Large intestine (tissue), 3 donors: ENCODE results near the gene ZNRF4. TPM values are rescaled to one million over a fixed set of nuclear protein-coding genes. Genes with fewer than 3 reads are reported as not detected.

Experiments
- DNase-seq, 2 donors: peaks; one replicate each; pipeline versions ENCODE4 v3.0.0 to v3.0.0-alpha.2; 2013
- H3K27ac ChIP-seq: one replicate; pipeline ENCODE4 v1.5.1; 2013; ENCODE audit warnings: low read length
- H3K27me3 ChIP-seq: 2 replicates; pipeline ENCODE4 v1.6.1; 2013; ENCODE audit warnings: low read length; ENCODE audit not compliant: control insufficient read depth, insufficient read depth
- H3K36me3 ChIP-seq: 2 replicates; pipeline ENCODE4 v1.6.1; 2013; ENCODE audit warnings: low read length; ENCODE audit not compliant: control insufficient read depth, insufficient read depth
- H3K4me1 ChIP-seq: one replicate; pipeline ENCODE4 v1.6.1; 2013; ENCODE audit warnings: low read length; ENCODE audit not compliant: control insufficient read depth, insufficient read depth
- H3K4me3 ChIP-seq: one replicate; pipeline ENCODE4 v1.5.1; 2013; ENCODE audit warnings: low read length
- H3K9me3 ChIP-seq: one replicate; pipeline ENCODE4 v1.6.1; 2013; ENCODE audit warnings: mild to moderate bottlenecking, low read depth, low read length, moderate library complexity; ENCODE audit not compliant: control insufficient read depth
- WGBS: methylation state at CpG from one replicate; pipeline ENCODE4 v1.1.5; 2013; ENCODE audit warnings: low lambda C conversion rate; ENCODE audit not compliant: insufficient coverage; 5-methylcytosine and 5-hydroxymethylcytosine counted together
- polyA plus RNA-seq: library from polyadenylated mRNA; unstranded; fragments of 120-200 nt; gene quantifications from one replicate; pipeline ENCODE4 v1.2.1, GENCODE V29; 2013

The ZNRF4 gene
- polyA plus RNA-seq, 1 donor: not detected

DNA sequence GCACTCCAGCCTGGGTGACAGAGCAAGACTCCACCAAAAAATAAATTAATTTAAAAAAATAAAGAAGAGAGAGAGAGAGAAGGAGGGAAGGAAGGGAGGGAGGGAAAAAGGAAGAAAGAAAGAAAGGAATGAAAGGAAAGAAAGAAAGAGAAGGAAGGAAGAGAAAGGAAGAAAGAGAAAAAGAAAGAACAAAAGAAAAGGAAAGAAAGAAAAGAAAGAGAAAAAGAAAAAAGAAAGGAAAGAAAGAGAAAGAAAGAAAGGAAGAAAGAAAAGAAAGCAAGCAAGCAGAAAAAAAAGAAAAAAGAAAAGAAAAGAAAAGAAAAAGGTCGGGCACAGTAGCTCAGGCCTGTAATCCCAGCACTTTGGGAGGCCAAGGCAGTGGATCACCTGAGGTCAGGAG lies 14.9 kb upstream of the ZNRF4 start:
- peaks cover 8% of the 10 kb centered on the region for H3K27me3 ChIP-seq
- H3K4me1 ChIP-seq: no peaks in the 10 kb centered on the region
- no peak for DNase-seq
- H3K27ac ChIP-seq: no peak overlapping the region
- H3K4me3 ChIP-seq: no peak overlapping the region
- peaks cover 3% of the 10 kb centered on the region for H3K9me3 ChIP-seq
- WGBS: 0% methylated on average over 1 of the region's 1 CpG
- no peaks in the 10 kb centered on the region for H3K36me3 ChIP-seq

DNA sequence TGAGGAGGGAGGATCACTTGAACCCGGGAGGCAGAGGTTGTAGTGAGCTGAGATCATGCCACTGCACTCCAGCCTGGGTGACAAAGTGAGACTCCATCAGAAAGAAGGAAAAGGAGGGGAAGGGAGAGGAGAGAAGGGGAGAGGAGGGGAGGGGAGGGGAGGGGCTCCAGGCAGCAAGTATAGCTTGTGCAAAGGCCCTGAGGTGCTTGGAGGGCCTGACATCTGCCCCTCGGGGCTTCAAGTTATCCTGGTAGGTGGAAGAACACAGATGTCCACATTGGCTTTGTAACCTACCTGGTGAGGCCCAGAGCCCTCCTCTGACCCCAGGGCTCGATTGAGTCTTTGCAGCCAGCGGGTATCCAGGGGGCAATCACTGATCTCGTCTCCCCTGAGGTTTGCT lies 11.5 kb upstream of the ZNRF4 start:
- H3K4me1 ChIP-seq: no peaks in the 10 kb centered on the region
- H3K27ac ChIP-seq: no peak overlapping the region
- H3K27me3 ChIP-seq: no peaks in the 10 kb centered on the region
- H3K9me3 ChIP-seq: no peaks in the 10 kb centered on the region
- WGBS: no CpG with 5 or more reads among the region's 5 CpGs
- no peaks in the 10 kb centered on the region for H3K36me3 ChIP-seq
- no peak overlapping the region for H3K4me3 ChIP-seq
- DNase-seq: no peak

DNA sequence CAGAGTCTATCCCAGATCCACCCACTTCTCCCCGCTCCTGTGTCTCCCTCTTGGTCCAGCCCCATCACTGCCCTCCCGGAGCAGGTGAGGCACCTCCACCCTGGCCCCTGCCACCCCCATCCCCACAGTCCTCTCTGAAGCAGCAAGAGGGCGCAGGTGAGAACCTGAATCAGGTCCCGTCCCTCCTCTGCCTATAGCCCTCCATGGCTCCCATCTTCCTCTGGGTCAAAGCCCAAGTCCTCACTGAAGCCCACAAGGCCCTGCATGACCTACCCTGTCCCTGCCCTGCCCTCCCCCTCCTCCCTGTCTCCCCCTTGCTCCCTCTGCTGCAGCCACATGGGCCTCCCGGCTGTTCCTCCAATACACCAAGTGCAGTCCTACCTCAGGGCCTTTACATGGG lies 10.8 kb upstream of the ZNRF4 start:
- H3K4me1 ChIP-seq: no peaks in the 10 kb centered on the region
- H3K9me3 ChIP-seq: no peaks in the 10 kb centered on the region
- H3K4me3 ChIP-seq: no peak overlapping the region
- WGBS: no CpG with 5 or more reads among the region's 5 CpGs
- DNase-seq: no peak
- no peak overlapping the region for H3K27ac ChIP-seq
- no peaks in the 10 kb centered on the region for H3K36me3 ChIP-seq
- H3K27me3 ChIP-seq: no peaks in the 10 kb centered on the region

DNA sequence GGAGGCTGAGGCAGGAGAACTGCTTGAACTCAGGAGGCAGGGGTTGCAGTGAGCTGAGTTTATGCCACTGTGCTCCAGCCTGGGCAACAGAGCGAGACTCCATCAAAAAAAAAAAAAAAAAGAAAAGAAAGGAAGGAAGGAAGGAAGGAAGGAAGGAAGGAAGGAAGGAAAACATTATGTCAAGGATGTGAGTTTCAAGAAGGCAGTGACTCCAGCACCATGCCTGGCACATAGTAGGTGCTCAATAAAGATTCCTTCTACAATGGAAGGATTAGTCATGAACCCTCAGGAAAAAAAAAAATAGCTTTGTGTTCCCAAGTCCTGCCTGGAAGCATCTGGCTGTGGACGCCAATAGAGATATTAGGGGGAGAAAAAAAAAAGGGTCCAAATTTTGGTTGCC lies 10.1 kb upstream of the ZNRF4 start:
- H3K27ac ChIP-seq: no peak overlapping the region
- no peaks in the 10 kb centered on the region for H3K9me3 ChIP-seq
- 92% methylated on average over 2 of the region's 2 CpGs for WGBS
- H3K36me3 ChIP-seq: no peaks in the 10 kb centered on the region
- H3K27me3 ChIP-seq: no peaks in the 10 kb centered on the region
- DNase-seq: no peak
- H3K4me1 ChIP-seq: no peaks in the 10 kb centered on the region
- H3K4me3 ChIP-seq: no peak overlapping the region

DNA sequence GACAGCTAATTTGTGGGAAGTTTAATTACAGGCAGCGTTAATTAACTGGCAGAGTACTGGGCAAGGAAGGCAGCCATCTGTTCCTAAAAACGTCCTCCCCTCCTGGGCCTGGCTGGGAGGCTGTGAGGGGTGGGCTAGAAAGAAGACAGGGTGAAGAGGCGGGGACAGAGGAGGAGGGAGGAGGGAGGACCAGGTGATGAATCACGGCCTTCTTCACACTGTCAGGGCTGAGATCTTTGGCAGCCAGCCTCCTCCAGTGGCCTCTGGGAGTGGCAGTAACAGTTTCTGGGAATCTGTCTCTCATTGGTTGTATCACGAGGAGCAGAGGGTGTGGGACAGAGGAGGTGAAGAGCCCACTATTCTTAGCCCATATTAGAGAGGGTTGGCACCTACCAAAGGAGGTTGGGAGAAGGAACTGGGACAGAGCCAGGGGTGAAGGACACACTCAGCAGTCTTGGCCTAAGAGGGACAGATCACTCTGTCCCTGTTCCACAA lies 9.6 kb upstream of the ZNRF4 start:
- Histone ChIP-seq H3K36me3 (no peaks in the 10 kb centered on the region), H3K9me3 (no peaks in the 10 kb centered on the region), H3K27me3 (no peaks in the 10 kb centered on the region), H3K4me1 (no peaks in the 10 kb centered on the region), H3K4me3 (no peak overlapping the region), H3K27ac (no peak overlapping the region)
- DNase-seq: no peak
- no CpG with 5 or more reads among the region's 5 CpGs for WGBS

DNA sequence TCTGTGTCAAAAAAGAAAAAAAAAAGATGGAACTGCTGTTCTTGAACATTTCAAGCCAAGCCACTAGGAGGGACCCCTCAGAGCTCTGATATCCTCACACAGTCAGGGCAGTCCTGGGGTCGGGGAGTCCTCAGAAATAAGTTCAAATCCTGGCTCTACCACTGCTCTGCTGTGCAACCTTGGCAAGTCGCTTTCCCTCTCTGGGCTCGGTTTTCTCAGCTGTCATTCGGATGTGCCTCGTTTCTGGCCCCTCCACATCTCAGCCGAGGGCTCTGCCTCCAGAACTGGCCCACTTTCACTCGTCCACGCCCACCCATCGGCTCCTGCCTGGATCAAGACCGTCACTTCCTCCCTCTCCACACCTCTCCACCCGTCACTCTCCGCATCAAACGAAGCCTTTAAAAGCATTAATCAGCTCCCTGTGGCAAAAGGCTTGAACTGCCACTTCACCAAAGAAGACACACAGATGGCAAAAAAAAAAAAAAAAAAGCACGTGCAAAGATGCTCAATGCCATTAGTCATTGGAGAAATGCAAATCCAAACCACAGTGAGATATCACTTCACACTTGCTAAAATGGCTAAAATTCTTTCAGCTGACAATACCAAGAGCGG lies 7.4 kb upstream of the ZNRF4 start:
- H3K9me3 ChIP-seq: no peaks in the 10 kb centered on the region
- 80% methylated on average over 1 of the region's 15 CpGs for WGBS
- no peak for DNase-seq
- no peaks in the 10 kb centered on the region for H3K27me3 ChIP-seq
- H3K4me3 ChIP-seq: no peak overlapping the region
- H3K27ac ChIP-seq: no peak overlapping the region
- H3K36me3 ChIP-seq: no peaks in the 10 kb centered on the region
- no peaks in the 10 kb centered on the region for H3K4me1 ChIP-seq

DNA sequence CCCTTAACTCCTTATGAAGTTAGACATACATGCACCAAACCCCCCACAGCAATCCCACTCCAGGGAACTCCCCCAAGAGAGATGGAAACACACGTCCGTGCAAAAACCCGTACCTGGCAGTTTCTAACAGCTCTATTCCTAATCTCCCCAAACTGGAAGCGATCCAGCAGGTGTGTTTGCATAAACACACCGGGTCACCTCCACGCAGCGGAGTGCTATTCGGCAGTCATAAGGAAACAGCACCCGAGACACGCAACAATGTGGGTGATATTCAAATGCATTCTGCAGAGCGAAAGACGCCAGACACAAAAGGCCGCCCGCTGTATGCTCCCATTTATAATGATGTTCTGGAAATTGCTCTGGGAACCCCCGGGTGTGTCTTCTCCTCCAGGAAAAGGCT lies 6.8 kb upstream of the ZNRF4 start:
- Histone ChIP-seq H3K9me3 (no peaks in the 10 kb centered on the region), H3K4me1 (no peaks in the 10 kb centered on the region), H3K27ac (no peak overlapping the region), H3K4me3 (no peak overlapping the region), H3K27me3 (no peaks in the 10 kb centered on the region), H3K36me3 (no peaks in the 10 kb centered on the region)
- whole genome bisulfite sequencing: no CpG with 5 or more reads among the region's 15 CpGs
- no peak for DNase-seq

DNA sequence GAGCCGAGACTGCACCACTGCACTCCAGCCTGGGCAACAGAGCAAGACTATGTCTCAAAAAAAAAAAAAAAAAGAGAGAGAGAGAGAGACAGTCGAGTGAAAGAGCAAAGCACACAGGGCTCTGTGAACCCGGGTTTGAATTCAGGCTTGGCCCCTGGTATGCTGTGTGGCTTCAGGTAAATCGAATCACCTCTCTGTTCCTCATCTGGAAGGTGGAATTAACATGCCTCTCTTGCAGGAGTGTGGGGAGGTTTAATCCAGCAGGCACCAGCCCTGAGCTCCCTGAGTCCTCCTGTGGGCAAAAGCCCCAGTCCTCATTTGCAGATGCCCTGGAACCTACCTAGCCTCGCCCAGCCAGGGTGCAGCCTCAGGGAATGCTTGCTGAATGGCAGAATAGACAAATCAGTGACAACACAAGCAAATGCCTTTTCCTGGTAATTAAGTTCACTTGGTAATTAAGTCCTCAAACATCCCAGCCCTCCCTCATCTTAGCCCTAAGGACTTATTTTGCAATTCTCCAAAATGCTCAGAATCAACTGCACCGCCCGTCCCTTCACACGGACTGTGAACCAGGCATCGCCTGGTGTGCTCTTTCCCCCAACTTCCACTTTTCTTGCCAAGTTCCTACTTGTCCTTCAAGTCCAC lies 4.6 kb upstream of the ZNRF4 start:
- Histone ChIP-seq H3K4me1 (no peaks in the 10 kb centered on the region), H3K27me3 (no peaks in the 10 kb centered on the region), H3K9me3 (no peaks in the 10 kb centered on the region), H3K4me3 (no peak overlapping the region), H3K27ac (no peak overlapping the region), H3K36me3 (no peaks in the 10 kb centered on the region)
- no CpG with 5 or more reads among the region's 9 CpGs for WGBS
- no peak for DNase-seq

DNA sequence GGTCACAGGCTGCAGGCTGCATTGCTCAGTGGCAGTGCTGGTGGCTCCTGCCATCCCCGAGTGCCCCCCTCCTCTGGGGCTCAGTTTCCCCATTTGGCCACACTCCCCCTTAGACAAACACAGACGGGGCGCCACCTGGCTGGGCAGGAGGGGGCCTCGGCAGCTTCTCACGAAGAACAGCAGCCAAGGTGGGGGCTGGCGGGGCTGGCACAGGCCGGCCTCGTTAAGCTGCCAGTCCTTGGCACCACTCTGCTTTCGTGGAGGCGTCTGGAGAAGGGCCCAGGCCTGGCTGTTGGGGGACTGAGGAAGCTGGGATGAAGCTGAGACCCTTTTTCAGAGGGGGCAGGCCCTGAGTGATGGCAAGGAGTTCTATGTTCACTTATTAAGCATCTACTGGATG lies 3.7 kb upstream of the ZNRF4 start:
- H3K4me1 ChIP-seq: no peaks in the 10 kb centered on the region
- H3K4me3 ChIP-seq: no peak overlapping the region
- no peak for DNase-seq
- H3K27ac ChIP-seq: no peak overlapping the region
- WGBS: no CpG with 5 or more reads among the region's 10 CpGs
- no peaks in the 10 kb centered on the region for H3K9me3 ChIP-seq
- H3K36me3 ChIP-seq: no peaks in the 10 kb centered on the region
- H3K27me3 ChIP-seq: no peaks in the 10 kb centered on the region

DNA sequence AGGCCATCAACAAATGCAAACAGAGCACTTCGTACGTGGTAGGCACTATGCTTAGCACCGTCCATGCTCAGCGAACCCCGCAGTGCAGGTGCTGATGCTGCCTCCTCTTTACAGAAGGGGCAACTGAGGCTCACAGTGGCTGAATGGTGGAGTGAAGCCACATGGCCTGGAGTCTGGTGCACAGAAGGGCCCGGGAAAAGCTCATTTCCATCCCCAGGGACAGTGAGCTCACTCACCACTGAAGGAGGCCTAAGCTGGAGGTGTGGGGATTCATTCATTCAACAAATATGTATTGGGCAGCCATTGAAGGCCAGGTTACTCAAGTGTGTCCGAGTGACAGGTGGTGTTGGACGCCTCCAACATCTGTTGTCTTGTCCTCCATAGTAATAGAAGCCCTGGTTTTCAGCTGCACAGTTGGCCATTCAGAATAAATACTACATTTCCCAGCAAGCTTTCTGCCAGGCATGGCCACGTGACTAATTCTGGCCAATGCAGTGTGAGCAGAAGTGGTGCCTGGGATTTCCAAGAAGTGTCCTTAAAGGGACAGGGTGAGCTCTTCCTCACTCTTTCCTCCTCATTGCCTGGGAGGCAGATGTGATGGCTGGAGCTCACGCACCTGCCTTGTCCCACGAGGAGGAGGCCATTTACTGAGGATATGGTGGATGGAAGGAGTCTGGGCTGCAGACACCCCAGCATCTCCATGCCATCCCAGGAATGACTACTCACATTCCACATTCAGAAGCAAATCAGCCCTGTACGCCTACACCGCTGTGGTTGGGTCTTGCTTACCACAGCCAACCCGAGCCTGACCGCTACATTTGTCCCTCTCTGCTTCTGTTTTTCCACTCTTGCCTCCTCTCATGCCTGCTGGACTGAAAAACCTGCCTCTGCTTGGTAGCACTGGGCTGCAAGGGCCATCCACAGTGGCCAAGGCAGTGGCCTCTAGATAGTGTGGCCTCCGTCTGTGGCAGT lies 2.3 kb upstream of the ZNRF4 start:
- no CpG with 5 or more reads among the region's 16 CpGs for WGBS

More for the DNA sequence above, 2.3 kb upstream of the ZNRF4 start:
- Histone ChIP-seq H3K4me1 (no peaks in the 10 kb centered on the region), H3K4me3 (no peak overlapping the region), H3K9me3 (no peaks in the 10 kb centered on the region), H3K27me3 (no peaks in the 10 kb centered on the region), H3K27ac (no peak overlapping the region), H3K36me3 (no peaks in the 10 kb centered on the region)
- DNase-seq: no peak
